WTC11 (cell line): ENCODE data around the gene PROC. TPM values are rescaled to one million over a fixed set of nuclear protein-coding genes. Genes with fewer than 3 reads are reported as not detected.

Experiments used
- ATAC-seq: fragments of 200-7000 bp; cut with Tn5 transposase; 2 replicates; pipeline ENCODE4 v1.10.0; 2021; ENCODE audit warnings: mild to moderate bottlenecking, moderate library complexity
- CTCF ChIA-PET: fragments of 300-600 bp; sonication (Branson Sonifier 250); formaldehyde crosslinking; loops from one replicate; lab custom pipeline; 2021; ENCODE audit warnings: antibody characterized with exemption; lab: Charles Lee
- POLR2A ChIA-PET: fragments of 350-600 bp; sonication (Branson Sonifier 250); formaldehyde crosslinking; loops from one replicate; lab custom pipeline; 2021; ENCODE audit warnings: antibody characterized with exemption; lab: Charles Lee
- DNase-seq: peaks from one replicate; pipeline ENCODE4 v3.0.0; 2021; ENCODE audit warnings: low spot score
- H3K27ac Mint-ChIP-seq: 2 replicates; pipeline ENCODE4 v1.8.0; 2021; ENCODE audit warnings: mixed read lengths
- H3K27me3 Mint-ChIP-seq: 2 replicates; pipeline ENCODE4 v1.8.0; 2021; ENCODE audit warnings: low read depth, mild to moderate bottlenecking, moderate library complexity, mixed read lengths
- H3K36me3 Mint-ChIP-seq: 2 replicates; pipeline ENCODE4 v1.8.0; 2021; ENCODE audit warnings: mixed read lengths
- H3K4me1 Mint-ChIP-seq: 2 replicates; pipeline ENCODE4 v1.8.0; 2022; ENCODE audit warnings: mixed read lengths
- H3K4me3 Mint-ChIP-seq: 2 replicates; pipeline ENCODE4 v1.8.0; 2021; ENCODE audit warnings: mild to moderate bottlenecking, moderate library complexity, mixed read lengths
- H3K9me3 Mint-ChIP-seq: 2 replicates; pipeline ENCODE4 v1.8.0; 2021; ENCODE audit warnings: mixed read lengths
- CTCF ChIP-seq: fragments of 200-600 bp; IDR thresholded peaks from 2 replicates; pipeline ENCODE4 v1.8.0; 2022; ENCODE audit warnings: antibody characterized with exemption
- E2F1 ChIP-seq: sonication (generic); formaldehyde crosslinking; IDR thresholded peaks from 2 replicates; pipeline ENCODE4 v1.8.0; 2022; ENCODE audit warnings: mild to moderate bottlenecking, missing genetic modification reagents
- ELF4 ChIP-seq: sonication (generic); formaldehyde crosslinking; IDR thresholded peaks from 2 replicates; pipeline ENCODE4 v1.8.1; 2022; ENCODE audit warnings: low read depth, mild to moderate bottlenecking, moderate library complexity, missing genetic modification reagents
- ESRRA ChIP-seq: sonication (generic); formaldehyde crosslinking; IDR thresholded peaks from 2 replicates; pipeline ENCODE4 v1.8.1; 2022; ENCODE audit warnings: mild to moderate bottlenecking, missing genetic modification reagents, borderline replicate concordance
- ETV6 ChIP-seq: sonication (generic); formaldehyde crosslinking; IDR thresholded peaks from 2 replicates; pipeline ENCODE4 v1.8.1; 2022; ENCODE audit warnings: mild to moderate bottlenecking, missing genetic modification reagents
- GABPB1 ChIP-seq: sonication (generic); formaldehyde crosslinking; IDR thresholded peaks from 2 replicates; pipeline ENCODE4 v1.8.1; 2023; ENCODE audit warnings: mild to moderate bottlenecking, missing genetic modification reagents
- HMGA2 ChIP-seq: fragments of 250-450 bp; sonication (Bioruptor Pico); IDR thresholded peaks from 2 replicates; pipeline ENCODE4 v1.4.0; 2021; ENCODE audit warnings: mild to moderate bottlenecking, moderate library complexity
- KAT7 ChIP-seq: sonication (generic); formaldehyde crosslinking; IDR thresholded peaks from 2 replicates; pipeline ENCODE4 v1.8.1; 2023; ENCODE audit warnings: missing genetic modification reagents, mild to moderate bottlenecking, borderline replicate concordance
- MAX ChIP-seq: sonication (generic); formaldehyde crosslinking; IDR thresholded peaks from 2 replicates; pipeline ENCODE4 v1.8.0; 2022; ENCODE audit warnings: mild to moderate bottlenecking, missing genetic modification reagents
- NFATC4 ChIP-seq: fragments of 250-450 bp; sonication (Bioruptor Pico); IDR thresholded peaks from 2 replicates; pipeline ENCODE4 v1.9.0; 2021; ENCODE audit warnings: mild to moderate bottlenecking
- SMAD4 ChIP-seq: sonication (generic); formaldehyde crosslinking; IDR thresholded peaks from 2 replicates; pipeline ENCODE4 v1.8.0; 2022; ENCODE audit warnings: mild to moderate bottlenecking, missing genetic modification reagents
- ZNF263 ChIP-seq: sonication (generic); formaldehyde crosslinking; IDR thresholded peaks from 2 replicates; pipeline ENCODE4 v1.8.1; 2022; ENCODE audit warnings: low read depth, mild to moderate bottlenecking, moderate library complexity, missing genetic modification reagents
- ZNF281 ChIP-seq: sonication (generic); formaldehyde crosslinking; IDR thresholded peaks from 2 replicates; pipeline ENCODE4 v1.8.0; 2023; ENCODE audit warnings: mild to moderate bottlenecking, missing genetic modification reagents
- ZNF416 ChIP-seq: fragments of 250-450 bp; sonication (Bioruptor Pico); IDR thresholded peaks from 2 replicates; pipeline ENCODE4 v1.9.0; 2021; ENCODE audit warnings: mild to moderate bottlenecking, inconsistent platforms
- total RNA-seq: library from RNA; stranded (reverse); gene quantifications from 3 replicates; pipeline ENCODE4 v1.2.3, GENCODE V29; 2021
- TF ChIP-seq, protein P1 (sequence below): fragments of 250-450 bp; sonication (Bioruptor Pico); IDR thresholded peaks from 2 replicates; pipeline ENCODE4 v2.1.2; 2022; ENCODE audit warnings: mild to moderate bottlenecking, moderate library complexity
- TF ChIP-seq, protein P2 (sequence below): fragments of 250-450 bp; sonication (Bioruptor Pico); IDR thresholded peaks from 2 replicates; pipeline ENCODE4 v1.8.0; 2021; ENCODE audit warnings: mild to moderate bottlenecking
- TF ChIP-seq, protein P3 (sequence below): sonication (generic); formaldehyde crosslinking; IDR thresholded peaks from 2 replicates; pipeline ENCODE4 v1.8.1; 2023; ENCODE audit warnings: mild to moderate bottlenecking, moderate library complexity, missing genetic modification reagents

PROC gene
- total RNA-seq, 1 experiment from 2014 or later: 0.59 TPM

- no peak overlapping the region for H3K4me3 Mint-ChIP-seq
- no peak for TF ChIP-seq E2F1 (CRISPR knock-in tag)
- TF ChIP-seq, protein P1, sequence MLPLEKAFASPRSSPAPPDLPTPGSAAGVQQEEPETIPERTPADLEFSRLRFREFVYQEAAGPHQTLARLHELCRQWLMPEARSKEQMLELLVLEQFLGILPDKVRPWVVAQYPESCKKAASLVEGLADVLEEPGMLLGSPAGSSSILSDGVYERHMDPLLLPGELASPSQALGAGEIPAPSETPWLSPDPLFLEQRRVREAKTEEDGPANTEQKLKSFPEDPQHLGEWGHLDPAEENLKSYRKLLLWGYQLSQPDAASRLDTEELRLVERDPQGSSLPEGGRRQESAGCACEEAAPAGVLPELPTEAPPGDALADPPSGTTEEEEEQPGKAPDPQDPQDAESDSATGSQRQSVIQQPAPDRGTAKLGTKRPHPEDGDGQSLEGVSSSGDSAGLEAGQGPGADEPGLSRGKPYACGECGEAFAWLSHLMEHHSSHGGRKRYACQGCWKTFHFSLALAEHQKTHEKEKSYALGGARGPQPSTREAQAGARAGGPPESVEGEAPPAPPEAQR (CRISPR knock-in tag): no peak
- no peak for TF ChIP-seq ESRRA
- TF ChIP-seq HMGA2 (CRISPR knock-in tag): no peak
- TF ChIP-seq, protein P2, sequence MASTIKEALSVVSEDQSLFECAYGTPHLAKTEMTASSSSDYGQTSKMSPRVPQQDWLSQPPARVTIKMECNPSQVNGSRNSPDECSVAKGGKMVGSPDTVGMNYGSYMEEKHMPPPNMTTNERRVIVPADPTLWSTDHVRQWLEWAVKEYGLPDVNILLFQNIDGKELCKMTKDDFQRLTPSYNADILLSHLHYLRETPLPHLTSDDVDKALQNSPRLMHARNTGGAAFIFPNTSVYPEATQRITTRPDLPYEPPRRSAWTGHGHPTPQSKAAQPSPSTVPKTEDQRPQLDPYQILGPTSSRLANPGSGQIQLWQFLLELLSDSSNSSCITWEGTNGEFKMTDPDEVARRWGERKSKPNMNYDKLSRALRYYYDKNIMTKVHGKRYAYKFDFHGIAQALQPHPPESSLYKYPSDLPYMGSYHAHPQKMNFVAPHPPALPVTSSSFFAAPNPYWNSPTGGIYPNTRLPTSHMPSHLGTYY (CRISPR knock-in tag): no peak
- no peak for TF ChIP-seq KAT7 (CRISPR knock-in tag)
- TF ChIP-seq, protein P3, sequence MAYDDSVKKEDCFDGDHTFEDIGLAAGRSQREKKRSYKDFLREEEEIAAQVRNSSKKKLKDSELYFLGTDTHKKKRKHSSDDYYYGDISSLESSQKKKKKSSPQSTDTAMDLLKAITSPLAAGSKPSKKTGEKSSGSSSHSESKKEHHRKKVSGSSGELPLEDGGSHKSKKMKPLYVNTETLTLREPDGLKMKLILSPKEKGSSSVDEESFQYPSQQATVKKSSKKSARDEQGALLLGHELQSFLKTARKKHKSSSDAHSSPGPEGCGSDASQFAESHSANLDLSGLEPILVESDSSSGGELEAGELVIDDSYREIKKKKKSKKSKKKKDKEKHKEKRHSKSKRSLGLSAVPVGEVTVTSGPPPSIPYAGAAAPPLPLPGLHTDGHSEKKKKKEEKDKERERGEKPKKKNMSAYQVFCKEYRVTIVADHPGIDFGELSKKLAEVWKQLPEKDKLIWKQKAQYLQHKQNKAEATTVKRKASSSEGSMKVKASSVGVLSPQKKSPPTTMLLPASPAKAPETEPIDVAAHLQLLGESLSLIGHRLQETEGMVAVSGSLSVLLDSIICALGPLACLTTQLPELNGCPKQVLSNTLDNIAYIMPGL: no peak
- no peak for TF ChIP-seq SMAD4 (CRISPR knock-in tag)
- TF ChIP-seq ZNF416 (CRISPR knock-in tag): no peak
- no peak for TF ChIP-seq ELF4 (CRISPR knock-in tag)
- no peak for TF ChIP-seq ZNF281
- no peak for TF ChIP-seq MAX (CRISPR knock-in tag)
- no peak for TF ChIP-seq GABPB1 (CRISPR knock-in tag)
- no peak for TF ChIP-seq NFATC4
- H3K4me1 Mint-ChIP-seq: peaks cover 49% of the 10 kb centered on the region
Observed at GRCh38 chr2:127453013-127453391, 34.8 kb downstream of the PROC start.

DNA sequence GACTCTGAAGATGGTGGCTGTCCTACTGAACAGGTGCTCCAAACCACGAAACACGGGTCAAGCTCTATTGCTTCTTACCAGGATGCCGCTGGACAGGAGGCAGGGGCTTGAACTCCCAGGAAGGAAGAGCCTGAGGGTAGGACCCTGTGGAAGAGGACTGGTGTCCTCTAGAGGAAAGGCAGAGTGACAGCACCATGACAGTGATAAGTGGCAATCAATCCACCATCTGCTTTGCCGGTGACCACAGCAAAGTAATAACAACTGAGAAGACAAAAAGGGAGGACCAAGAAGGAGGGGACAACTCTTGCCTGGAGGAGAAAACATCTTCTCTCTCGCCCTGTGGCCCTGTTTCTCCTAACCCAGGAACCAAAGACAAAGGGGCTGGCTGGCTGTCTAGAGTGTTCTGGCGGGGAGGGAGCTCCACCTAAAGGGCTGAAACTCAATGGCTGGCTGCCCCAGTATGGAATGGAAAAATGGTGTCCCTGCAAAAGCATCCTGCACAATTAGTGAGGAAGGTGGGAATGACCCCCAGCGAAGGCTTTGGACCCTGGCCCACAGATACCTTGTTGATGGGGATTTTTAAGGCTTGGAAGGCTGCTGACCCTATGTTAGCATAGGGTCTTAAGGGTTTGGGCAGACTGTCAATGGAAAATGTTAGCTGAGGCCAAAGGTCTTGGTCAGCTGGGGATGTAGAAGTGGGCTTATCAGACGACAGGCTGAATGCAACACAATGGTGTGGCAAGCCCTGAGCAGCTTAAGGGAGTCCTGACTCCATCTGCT, 35.4 kb downstream of the PROC start:
- POLR2A ChIA-PET: interaction anchor here (0.9 kb wide), 1 partner anchor 13 kb away, joined by 3 read pairs; no protein-coding TSS in a partner anchor
- ATAC-seq (peak; percentile 72), DNase-seq (peak; percentile 28)
- Mint-ChIP-seq H3K27me3 (no peaks in the 10 kb centered on the region), H3K36me3 (no peaks in the 10 kb centered on the region), H3K4me1 (peaks cover 49% of the 10 kb centered on the region), H3K27ac (no peak overlapping the region), H3K4me3 (no peak overlapping the region), H3K9me3 (no peaks in the 10 kb centered on the region)
- CTCF ChIA-PET: interaction anchor here (0.6 to 2.5 kb wide), 21 partner anchors 10 to 411 kb away, joined by 3 to 21 read pairs (median 4); partner anchors contain the start of gene ERCC3
- TF ChIP-seq ZNF263 (CRISPR knock-in tag) (no peak), ETV6 (CRISPR knock-in tag) (no peak), GABPB1 (CRISPR knock-in tag) (peak; percentile 36), MAX (CRISPR knock-in tag) (0 out of 2 replicates have a peak, but pooled peaks have one; percentile 10), CTCF (no peak)

More at GRCh38 chr2:127453013-127453391, 34.8 kb downstream of the PROC start:
- H3K9me3 Mint-ChIP-seq: no peaks in the 10 kb centered on the region
- H3K36me3 Mint-ChIP-seq: no peaks in the 10 kb centered on the region
- no peak for DNase-seq
- CTCF ChIA-PET: interaction anchor here (0.6 to 2.5 kb wide), 14 partner anchors 16 to 256 kb away, joined by 3 to 21 read pairs (median 6); no protein-coding TSS in a partner anchor
- POLR2A ChIA-PET: no interaction called here
- H3K27ac Mint-ChIP-seq: no peak overlapping the region
- ATAC-seq: no peak
- no peaks in the 10 kb centered on the region for H3K27me3 Mint-ChIP-seq
